Measurements from ENCODE around the gene ADAM22.
"Not testable (repeated sequence)": the region's sequence is repeated elsewhere in the genome, so short reads cannot be mapped to it uniquely, and the experiment has no call there.

ADAM22 gene

DNA sequence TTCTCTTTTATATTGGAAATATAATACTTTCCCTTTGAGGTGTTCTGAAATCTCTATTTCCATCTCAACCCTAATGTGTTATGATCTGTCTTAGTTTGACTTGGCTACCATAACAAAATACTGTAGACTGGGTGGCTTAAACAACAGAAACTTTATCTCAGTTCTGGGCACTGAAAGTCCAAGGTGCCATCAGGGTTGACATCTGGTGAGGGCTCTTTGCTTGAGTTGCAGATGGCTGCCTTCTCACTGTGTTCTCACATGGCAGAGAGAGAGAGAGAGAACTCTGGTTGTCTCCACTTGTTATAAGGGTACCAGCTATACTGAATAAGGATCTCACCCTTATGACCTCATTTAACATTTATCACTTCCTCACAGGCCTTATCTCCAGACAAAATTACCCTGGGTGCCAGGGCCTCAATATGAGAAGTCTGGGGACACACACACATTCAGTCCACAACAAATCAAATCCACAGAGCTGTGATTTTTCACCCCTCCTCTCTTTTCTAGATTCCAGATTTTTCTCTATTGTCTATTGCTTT, 181.3 kb downstream of the ADAM22 start:
- DNase-seq: no peak

DNA sequence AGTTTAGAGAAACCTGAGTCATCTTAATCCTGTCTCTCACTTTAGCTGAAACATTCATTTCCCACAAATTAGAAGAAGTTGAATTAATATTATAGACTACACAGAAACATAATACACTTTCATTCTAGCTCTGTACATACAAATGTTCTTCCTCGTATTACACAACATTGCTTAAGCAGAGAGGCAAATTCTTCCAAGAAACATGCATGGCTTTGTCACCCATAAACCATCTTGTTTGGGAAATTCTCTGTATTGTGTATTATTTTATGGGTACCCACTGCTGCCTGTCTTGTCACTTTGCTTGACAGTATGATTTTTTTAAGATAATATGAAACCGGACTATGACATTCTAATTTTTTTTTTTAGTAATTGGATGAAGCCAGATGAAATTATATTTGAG, 181.8 kb downstream of the ADAM22 start:
- DNase-seq: no peak

DNA sequence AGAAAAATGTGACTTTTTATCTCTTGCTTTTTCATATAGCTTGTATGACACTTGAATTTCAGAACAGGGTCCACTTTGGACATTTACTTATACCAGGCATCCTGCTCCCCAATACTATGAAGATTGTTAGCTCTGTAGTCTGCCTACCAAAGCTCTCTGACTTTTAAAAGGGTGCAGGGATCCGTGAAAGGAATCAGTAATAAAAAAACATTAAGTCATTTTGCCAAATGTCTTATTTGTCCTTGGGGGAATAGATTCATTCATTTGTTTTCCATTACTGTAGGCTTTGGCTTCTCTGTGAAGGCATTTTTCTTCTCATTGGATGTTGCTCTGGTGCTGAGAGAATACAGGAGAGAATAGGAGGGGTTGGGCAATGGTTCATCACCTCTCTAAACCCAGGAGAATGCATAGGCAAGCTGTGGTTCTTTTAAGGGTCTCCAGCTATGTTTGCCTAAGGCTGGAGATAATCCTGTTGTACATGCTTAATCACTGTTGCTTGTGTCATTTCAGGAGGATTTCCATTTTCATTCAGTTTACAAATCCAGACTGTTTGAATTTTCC, 182.3 kb downstream of the ADAM22 start:
- DNase-seq: peak; percentile 47

DNA sequence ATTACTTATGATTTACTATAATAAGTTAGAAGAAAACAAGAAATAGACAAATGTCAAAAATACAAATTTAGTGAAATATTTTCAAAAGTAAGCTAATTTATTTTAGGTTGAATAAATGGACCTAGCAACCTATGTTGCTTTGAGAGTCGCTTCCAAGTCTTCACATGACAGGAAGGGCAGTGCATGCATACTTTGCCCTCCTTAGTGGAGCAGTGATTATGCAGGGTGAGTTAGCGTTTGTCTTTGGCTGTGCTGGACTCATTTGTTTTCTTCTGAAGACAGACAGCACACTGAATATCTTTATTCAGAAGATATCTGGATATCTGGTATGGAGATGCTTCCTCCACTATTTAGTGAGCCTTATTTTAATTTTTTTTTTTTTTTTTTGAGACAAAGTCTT, 183.3 kb downstream of the ADAM22 start:
- DNase-seq: no peak

DNA sequence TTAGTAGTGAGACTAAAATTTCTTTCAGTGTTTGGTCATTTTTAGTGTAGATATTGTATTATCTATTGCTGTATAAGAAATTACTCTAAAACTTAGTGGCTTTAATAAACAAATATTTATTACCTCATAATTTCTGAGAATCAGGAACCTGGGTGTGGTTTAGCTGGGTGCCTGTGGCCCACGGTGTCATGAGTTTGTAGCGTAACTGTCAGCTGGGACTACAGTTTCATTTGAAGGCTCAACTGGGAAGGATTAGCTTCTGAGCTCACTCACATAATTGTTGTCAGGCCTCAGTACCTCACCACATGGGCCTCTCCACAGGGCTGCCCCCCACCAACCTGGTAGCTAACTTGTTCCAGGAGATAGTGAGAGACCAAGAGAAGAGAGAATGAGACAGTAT, 187.3 kb downstream of the ADAM22 start:
- no peak for DNase-seq

DNA sequence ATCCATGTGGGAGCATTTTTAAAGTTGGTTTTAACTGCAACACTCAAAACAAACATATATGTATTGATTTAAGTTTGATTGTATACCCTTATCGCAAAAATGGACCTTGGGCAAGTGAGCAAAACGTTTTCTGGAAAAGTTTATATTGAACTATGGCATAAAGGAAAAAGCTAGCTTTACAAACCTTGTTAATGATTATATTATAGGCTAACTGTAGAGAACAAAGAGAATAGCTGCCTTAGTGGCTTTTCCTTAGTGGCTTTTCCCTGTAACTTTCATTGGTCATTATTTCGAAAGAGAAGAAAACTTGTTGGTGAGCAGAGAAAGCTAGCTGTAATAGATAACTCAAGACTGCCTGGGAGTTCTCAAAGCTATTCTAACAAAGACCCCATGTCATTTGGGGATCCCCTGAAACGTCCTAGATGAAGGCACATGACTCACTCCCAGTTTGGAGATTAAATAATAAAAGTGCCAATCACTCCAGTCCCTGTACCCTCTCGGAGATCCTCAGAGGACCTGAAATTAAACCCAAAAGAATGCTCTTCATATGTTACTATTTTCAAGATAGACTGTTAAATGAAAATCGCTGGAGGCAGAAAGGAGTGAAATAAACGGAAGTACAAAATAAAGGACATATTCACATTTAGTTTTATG, 193.7 kb downstream of the ADAM22 start:
- DNase-seq: no peak

DNA sequence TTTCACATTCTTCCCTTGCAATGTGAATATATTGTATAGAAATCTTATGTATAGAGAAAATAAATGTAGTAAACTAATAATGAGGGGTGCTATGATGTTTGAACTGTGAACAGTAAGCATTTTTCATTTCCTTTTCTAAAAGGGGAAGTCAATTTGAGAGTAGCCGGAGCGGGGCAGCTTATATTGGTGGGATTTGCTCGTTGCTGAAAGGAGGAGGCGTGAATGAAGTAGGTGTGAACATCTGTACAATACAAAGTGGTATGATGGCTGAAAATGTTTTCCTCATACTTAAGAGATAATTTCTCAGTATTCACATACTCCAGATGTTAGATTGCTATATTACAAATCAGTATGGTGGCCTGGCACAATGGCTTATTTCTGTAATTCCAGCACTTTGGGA, 198.7 kb downstream of the ADAM22 start:
- DNase-seq: no peak

DNA sequence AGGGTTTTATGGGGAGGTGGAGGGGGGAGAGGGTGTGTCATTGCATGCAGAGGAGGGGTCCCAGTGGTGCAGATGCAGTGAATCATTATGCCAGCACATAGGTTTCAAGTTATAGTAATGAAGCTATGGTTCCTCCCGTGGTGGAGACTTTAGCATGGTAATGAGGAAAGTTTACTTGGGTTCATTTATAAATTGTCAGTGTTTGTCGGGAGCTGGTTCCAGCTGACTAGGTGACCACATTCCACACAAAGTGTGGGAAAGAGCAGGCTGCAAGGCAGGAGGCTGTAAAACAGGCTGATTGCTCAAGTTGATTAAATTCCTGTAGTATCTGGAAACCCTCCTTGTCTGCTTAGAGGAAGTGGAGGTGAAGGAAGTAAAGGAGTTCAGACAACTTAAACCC, 206.9 kb downstream of the ADAM22 start:
- no peak for DNase-seq

DNA sequence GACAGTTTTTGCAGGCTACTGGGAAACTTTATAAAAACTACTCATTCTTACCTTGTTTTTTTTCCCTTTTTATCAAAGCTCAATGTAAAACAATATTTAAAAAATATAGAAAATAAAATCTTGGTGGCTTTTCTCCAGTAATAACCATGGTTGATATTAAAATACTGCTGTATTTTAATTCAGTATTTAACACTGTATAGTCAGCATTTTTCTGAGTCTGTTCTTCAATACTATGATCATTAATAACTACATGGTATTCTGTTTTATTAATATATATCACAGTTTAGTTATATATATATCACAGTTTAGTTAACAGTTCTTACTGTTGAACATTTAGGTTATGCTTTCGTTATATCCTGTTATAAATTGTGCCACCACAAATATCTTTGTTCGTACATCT, 207.4 kb downstream of the ADAM22 start:
- no peak for DNase-seq

DNA sequence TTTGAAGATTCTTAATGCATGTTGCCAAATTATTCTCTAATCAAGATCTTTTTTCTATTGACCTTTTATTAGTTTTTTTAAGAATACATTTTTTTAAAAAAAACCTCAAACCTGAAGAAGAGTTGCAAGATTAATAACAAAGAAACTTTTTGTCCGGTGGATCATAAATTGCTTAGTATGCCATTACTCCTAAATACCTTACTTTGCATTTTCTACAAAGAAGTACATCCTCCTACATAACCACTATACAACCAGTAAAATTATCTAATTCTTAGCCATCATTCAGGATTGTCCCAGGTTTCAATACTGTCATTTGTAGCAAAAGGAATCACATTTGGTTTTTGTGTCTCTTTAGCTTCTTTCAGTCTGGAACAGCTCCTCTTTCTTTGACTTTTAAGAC, 207.9 kb downstream of the ADAM22 start:
- DNase-seq: no peak

DNA sequence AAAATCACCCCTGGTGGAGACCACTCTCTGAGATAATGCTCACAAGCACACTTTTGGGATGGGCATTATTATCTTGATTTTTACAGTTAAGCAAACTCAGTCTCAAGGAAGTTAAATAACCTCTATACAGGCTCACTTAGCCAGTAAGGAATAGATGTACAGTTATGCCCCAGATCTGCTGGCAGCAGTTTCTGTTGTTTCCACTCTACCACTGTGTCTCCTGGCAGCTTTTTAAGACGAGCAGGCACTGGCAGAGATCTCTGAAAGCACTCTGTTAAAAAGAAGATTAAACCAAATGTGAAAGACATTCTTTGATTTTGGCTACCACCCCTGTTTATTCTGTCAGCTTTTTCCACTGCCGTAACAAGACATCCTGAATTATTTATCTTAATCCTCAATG, 212.6 kb downstream of the ADAM22 start:
- DNase-seq: no peak

DNA sequence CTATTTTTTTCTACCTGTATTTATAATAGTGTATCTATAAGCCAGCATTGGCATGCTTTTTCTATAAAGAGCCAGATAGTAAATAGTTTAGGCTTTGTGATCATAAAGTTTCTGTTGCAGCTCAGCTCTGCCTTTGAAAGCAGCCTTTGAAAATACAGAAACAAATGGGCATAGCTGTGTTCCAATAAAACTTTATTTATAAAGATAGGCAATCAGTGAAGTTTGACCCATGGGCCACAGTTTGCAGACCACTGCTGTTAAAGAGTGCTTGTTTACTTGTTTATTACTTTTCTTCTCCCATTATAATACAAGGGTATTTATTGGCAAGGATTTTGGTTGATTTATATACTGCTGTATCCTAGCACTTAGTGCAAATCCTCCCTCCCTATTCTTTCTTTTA, 213.3 kb downstream of the ADAM22 start:
- DNase-seq: no peak

DNA sequence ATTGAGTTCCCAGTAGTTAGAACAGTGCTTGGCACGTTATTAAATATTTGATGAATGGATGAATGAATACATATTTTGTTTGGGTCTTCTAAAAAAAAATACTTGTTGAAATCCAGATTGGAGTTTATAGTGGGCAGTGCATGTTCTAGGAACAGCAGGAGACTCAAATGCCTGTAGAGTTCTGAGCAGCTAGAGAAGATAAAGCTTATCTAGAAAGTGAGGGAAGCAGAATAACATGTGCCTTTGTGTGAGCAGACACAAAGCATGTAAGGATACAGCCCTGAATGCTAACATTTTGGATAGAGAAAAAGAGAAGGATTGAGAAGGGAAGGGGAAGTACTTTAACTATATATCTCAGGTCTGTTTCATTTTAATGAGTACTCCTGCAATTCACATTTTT, 213.9 kb downstream of the ADAM22 start:
- no peak for DNase-seq

DNA sequence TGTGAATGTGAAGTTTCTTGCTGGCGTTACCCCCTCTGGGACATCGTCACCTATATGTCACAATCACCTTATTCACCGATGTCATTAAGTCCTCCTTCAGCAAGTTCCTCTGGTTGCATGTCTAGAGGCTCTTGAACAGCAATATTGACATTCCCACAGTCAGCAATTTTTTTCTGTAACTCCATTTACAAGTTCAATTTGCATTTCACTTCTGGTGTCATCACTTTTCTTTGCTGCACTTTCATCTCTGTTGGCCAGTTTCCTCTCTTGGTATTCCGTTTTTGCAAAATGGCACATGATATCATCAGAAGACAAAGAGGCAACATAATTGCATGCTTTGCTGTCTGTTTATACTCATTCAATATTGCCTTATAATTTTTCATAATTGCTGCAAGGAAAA, 216.0 kb downstream of the ADAM22 start:
- DNase-seq: no peak

DNA sequence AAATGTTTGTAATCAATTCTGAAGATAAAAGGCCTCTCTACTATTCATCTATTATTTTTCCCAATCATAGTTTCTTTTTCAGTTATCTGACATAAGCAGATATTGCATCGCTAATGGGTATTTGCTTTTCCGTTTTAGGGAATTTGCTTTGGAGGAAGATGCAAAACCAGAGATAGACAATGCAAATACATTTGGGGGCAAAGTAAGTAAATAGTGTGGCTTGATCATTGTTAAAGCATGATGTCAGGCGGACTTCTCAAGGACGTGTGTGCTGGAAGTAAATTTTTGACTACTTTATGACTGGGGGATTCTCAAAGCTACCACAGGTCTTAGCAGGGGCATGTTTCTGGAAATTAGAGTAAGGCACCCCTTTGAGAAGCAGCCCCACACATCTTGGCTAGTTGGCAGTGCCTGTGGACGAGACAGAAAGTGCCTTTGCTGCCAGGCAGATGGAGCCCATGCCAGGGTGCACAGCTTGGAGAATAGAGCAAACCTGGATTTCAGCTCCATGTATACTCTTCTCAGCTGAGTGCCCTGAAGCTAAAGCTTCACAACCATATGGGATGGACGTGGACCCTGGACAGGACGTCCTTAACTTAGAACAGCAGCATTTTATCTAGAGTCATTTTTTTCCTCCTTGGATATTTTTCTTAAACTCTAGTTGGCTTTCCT, 217.2 kb downstream of the ADAM22 start:
- DNase-seq: no peak

DNA sequence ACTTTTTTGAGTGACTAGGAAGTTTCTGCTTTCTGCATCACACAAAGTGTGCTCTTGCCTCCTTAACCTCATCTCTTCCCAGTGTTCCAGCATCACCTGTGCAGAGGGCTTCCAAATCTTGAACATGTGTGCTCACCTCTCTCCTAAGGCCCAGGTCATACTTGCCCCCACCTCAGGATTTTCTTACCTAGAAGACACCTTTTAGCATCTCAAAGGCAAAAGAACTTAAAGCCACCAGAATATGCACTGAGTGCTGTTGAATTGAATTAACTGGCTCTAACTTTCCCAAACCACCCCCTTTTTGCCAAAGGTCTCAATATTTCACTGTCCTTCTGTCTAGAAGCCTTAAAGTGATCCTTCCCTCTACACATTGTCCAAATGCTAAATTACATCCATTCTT, 219.3 kb downstream of the ADAM22 start:
- no peak for DNase-seq

DNA sequence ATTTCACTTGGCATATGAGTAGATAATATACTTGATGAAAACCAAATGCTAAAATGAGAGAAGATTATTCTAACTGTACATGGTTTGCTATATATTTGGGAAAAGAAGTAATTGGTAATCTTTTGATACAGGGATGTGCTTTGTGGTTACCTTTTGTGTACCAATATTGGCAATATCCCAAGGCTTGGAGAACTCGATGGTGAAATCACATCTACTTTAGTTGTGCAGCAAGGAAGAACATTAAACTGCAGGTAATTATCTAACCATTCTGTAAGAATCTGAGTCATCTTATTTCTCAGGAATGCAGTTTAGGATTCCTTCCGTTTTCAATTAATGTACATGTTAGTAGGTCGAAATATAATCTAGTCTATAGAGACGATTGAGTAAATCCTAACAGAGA, 221.7 kb downstream of the ADAM22 start:
- DNase-seq: no peak

DNA sequence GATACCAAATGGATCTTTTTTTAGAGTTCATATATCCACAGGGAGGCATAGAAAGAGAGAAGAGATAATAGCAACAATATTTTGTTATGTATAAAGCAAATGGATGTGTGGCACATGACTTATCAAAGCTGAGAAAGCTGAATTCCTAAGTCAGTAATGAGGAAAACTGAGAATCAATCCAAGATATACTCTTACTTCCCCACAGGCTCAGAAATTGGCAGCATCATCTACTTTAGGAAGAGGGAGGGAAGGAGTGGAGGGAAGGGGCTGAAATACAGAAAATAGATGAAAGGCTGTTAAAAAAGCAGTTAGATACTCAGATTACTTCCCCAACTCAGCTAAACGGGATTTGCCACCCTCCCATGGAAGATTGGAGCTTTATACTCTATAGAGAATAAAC, 222.3 kb downstream of the ADAM22 start:
- DNase-seq: no peak

DNA sequence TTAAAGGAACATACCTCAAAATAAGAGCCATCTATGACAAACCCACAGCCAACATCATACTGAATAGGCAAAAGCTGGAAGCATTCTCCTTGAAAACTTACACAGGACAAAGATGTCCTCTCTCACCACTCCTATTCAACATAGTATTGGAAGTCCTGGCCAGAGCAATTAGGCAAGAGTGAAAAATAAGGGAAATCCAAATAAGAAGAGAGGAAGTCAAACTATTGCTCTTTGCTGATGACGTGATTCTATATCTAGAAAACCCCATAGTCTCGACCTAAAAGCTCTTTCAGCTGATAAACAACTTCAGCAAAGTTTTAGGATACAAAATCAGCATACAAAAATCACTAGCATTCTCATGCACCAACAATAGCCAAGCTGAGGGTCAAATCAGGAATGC, 225.7 kb downstream of the ADAM22 start:
- DNase-seq: not testable (repeated sequence)

DNA sequence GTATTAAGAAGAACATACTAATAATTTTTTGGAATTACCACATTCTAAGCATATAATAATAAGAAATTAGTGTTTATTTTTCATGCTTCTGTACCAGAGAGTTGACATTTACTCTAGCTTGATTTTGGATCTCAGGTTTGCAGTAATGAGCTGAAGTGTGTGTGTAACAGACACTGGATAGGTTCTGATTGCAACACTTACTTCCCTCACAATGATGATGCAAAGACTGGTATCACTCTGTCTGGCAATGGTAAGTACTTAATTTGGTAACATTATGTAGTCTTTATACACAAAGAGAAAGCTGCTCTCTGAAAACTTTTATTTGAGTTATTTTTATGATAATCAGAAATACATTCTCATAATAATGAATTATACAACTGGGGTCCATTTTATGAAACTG, 231.6 kb downstream of the ADAM22 start:
- DNase-seq: no peak

DNA sequence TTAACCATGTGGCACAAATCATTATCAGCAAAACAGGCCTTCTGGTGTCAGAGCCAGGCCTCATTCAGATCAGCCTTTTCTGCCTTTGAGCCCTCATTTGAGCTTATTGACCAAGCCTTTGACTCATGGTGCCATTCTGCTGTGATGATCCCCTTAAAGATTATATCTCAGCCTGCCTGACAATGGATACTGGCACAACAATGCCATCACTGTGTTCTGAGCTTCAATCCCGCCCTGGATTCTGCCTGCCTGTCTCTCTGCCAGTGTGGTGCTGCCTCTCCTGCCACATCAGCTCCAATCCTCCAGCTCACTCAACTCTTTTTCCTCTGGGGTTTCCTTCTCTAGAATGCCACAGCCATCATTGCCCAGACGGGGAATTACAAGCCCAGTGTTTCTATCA, 233.2 kb downstream of the ADAM22 start:
- DNase-seq: peak; percentile 2

DNA sequence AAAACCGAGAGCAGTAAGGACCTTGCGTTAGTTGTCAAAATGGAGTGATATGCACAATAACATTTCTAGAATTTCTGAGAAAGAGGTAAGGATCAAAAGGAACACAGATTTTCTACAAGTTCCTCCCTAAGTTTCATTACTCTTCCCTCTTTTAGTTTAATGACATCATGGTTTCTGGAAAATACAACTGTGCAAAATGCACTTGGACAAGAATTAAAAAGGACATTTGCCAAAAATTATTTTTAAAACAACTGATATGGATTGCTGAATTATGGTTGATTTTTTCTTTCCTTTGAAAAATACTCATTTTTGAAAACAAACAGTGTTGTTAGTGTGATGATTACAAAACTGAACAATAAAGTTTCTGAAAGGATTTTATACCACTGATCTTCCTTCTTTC, 233.7 kb downstream of the ADAM22 start:
- no peak for DNase-seq

DNA sequence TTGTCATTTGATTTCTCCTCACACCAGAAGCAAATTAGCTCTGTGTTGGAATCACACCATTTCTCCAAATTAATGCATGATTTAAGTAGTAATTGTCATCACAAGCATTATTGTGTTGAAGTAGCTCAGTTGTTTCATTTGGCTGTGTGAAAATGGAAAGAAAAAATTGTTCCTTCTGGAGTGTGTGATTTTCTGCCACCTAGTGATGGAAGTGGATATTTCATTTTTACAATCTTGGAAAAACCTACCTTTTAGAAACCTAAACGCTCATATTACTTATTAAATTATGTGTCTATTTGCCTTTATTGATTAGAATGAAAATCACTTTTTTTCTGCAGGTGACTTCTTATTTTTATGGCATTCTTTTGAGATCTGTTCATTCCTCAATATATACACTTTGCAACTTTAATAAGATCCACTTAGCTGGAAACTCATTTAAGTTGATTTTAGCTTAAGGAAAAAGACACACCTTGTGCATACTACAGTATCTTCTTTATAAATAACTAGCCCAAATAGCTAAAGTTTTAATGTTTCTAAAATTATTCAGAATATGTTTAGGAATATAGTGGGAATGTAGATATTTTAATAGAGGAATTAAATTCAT, 235.8 kb downstream of the ADAM22 start:
- DNase-seq: peak; percentile 43

DNA sequence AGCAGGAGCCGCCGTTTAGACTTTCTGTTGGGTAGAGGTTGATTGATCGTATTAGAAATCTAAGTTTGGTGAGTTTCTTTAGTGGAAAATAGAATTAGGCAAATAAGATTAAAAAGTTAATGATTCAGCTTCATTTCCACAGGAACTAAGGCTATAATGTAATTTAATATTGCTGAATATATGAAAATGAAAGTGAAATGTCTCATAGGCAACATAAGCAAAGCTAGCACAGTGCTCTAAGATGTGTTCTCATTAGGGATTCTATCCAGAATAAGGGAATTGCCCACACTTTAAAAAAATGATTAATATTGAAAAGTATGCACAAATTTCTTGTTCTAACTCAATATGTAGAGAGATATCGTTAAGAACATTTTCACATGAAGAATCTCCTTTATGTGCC, 238.8 kb downstream of the ADAM22 start:
- no peak for DNase-seq

Data from eye (tissue), 1 donor.